ENCODE measurements around the gene ATF5.
"Not testable (repeated sequence)": the region's sequence is repeated elsewhere in the genome, so short reads cannot be mapped to it uniquely, and the experiment has no call there.

Gene ATF5

GRCh38 chr19:49924004-49924880 lies 4.8 kb upstream of the ATF5 start:
- no peak for DNase-seq

DNA sequence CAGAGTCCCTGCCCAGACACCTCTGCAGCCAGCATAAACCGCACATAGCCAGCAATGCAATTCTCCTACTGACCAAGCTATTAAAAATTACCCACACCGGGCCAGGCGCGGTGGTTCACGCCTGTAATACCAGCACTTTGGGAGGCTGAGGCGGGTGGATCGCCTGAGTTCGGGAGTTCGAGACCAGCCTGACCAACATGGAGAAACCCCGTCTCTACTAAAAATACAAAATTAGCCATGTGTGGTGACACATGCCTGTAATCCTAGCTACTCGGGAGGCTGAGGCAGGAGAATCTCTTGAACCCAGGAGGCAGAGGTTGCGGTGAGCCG lies 4.2 kb upstream of the ATF5 start:
- DNase-seq: not testable (repeated sequence)

DNA sequence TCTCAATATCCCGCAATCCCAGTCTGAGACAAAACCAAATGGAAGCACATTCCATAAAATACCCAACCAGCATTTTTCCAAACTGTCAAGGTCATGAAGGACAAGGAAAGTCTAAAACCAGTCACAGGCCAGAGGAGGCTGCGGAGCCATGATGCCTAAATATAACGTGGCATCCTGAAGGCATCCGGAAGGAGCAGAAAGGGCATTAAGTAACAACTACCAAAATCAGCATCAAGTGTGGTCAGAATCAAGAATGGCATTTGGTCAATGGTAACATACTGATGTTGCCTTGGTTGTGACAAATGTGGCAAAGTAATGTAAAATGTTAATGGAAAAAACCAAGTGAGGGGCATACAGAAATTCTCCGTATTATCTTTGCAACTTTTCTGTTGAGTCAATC lies 3.5 kb upstream of the ATF5 start:
- DNase-seq: no peak

DNA sequence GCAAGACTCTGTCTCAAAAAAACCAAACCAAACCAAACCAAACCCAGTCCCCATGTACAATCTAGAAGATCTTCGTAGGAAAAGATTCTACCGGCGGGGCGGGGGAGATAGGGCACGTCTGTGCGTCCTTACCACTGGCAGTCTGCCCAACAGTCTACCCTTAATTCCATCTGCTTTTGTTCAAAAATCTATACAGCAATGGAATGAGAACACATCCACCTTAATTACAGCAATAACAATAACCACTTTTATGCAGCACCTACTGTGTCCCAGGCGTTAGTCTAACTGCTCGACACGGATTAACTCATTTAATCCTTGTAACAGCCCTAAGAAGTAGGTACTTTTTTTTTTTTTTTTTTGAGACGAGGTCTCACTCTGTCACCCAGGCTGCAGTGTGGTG lies 2.5 kb upstream of the ATF5 start:
- DNase-seq: no peak

DNA sequence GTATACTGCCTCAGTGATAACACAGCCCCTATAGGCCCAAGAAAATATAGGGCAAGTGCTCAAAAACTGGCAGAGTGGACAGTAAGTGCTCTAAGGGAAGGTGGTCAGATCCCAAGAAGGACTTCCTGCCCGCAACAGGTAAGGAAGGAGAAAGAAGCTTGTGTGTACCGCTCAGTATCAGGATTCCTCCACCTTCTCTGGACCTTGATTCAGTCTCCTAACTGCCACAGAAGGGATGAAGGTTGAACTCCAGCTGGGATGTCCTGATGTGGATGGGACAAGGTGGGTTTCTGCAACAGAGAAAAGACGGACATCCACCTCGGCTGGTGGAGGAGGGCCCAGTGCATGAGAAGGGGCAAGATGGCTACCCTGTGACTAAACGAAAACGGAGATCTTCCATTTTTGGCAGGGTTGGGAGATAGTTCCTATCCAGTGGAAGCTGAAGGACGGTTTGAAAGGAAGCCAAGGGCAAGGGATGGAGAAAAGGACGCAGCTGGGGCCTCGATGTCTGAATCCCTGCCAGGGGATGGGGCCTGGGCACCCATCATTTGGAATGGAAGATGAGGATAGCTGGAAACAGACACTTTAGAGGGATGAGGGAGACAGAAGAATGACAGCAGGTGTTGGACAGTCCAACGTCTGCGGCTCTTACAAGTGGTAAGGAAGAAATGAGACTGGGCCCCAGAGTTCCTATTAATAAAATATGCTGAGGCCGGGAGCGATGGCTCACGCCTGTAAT lies 1.3 kb upstream of the ATF5 start:
- no peak for DNase-seq

- peak; percentile 95 for DNase-seq
Measured at GRCh38 chr19:49929611-49930482, 842 bp downstream of the ATF5 start.

DNA sequence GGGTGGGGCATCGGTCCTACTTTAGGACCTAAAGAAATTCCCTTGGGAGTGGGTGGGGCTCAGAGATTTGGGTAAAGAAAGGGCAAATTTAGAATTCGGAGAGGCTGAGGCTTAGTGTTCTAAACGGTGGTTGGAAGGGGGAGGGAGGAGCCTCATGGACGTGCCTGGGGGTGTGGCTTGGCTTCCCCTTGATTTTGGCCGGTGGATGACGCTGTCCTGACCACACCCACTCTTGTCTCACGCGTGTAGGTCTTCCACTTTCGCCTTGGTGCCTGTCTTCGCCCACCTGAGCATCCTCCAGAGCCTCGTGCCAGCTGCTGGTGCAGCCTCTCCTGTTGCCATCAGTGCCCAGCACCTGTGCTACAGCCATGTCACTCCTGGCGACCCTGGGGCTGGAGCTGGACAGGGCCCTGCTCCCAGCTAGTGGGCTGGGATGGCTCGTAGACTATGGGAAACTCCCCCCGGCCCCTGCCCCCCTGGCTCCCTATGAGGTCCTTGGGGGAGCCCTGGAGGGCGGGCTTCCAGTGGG lies 1.5 kb downstream of the ATF5 start:
- DNase-seq: no peak

DNA sequence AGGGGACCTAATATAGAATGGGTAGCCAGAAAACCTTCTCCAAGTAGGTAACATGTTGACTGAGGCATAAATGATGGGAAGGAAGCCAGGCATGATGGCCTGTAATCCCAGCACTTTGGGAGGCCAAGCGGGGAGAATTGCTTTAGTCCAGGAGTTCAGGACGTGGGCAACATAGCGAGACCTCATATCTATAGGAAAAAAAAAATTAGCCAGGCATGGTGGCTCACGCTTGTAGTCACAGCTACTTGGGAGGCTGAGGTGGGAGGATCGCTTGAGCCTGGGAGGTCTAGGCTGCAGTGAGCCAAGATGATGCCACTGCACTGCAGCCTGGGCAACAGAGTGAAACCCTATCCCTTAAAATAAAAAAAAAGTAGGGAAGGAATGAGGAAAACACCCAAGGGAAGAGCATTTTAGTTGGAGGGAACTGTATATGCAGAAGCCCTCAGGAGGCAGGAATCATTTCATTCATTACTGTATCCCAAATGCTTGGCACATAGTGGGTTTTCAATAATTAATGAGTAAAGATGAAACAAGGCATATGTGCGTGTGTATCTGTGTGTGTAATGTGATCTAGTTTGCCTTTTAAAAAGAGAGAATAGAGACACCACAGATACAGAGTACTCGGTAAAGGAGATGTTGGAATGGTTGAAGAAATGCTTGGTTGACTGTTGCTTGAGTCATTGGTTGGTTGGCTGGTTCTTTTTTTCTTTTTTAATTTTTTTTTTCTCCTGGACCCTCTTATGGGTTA lies 2.5 kb downstream of the ATF5 start:
- no peak for DNase-seq

GRCh38 chr19:49932041-49932451 lies 3.0 kb downstream of the ATF5 start:
- DNase-seq: no peak

DNA sequence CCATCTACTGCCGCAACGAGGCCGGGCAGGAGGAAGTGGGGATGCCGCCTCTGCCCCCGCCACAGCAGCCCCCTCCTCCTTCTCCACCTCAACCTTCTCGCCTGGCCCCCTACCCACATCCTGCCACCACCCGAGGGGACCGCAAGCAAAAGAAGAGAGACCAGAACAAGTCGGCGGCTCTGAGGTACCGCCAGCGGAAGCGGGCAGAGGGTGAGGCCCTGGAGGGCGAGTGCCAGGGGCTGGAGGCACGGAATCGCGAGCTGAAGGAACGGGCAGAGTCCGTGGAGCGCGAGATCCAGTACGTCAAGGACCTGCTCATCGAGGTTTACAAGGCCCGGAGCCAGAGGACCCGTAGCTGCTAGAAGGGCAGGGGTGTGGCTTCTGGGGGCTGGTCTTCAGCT lies 3.7 kb downstream of the ATF5 start:
- peak; percentile 69 for DNase-seq

DNA sequence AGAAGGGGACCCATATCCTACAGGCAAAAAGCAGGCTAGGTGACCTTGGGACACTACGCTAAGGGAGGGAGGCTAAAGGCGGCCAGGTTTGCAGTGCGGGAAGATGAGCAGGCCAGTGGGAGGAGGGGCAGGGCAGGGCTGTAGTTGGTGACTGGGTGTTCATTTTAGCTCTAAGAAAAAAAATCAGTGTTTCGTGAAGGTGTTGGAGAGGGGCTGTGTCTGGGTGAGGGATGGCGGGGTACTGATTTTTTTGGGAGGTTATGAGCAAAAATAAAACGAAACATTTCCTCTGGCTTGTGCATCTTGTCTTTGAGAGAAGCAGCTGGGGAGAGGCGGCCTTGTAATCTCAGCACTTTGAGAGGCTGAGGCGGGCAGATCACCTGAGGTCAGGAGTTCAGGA lies 4.6 kb downstream of the ATF5 start:
- DNase-seq: no peak

- DNase-seq: no peak
Measured at GRCh38 chr19:49936549-49936948, 7.5 kb downstream of the ATF5 start.

DNA sequence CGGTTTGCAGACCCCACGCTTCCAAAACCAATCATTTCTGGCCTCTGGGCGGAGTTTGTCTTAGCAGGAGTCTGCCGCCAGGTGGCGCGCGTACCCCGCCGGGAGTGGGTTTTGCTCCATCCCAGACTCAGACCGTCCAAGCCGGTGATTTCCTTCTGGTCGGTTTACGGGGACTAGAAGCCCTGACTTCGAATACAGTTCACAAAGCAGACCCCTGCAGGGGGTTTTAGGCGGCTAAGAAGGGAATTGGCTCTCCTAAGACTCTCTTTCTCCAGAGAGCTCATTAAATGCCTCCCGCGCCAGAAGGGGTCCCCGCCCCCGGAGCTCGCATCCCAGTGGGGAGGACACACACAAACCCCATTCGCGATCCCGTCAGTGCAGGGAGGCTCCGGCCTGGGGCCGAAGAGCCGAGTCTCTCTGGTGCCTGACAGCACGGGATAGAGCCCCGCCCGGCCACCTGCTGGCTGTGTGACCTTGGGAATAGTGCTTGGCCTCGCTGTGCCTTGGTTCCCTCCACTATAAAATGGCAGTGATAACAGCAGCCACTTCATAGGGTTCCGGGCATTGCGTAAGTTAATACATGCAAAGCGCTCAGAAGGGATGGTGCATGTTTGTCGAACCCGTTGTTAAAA lies 8.9 kb downstream of the ATF5 start:
- DNase-seq: peak; percentile 93

GRCh38 chr19:49938662-49939061 lies 9.7 kb downstream of the ATF5 start:
- DNase-seq: no peak

DNA sequence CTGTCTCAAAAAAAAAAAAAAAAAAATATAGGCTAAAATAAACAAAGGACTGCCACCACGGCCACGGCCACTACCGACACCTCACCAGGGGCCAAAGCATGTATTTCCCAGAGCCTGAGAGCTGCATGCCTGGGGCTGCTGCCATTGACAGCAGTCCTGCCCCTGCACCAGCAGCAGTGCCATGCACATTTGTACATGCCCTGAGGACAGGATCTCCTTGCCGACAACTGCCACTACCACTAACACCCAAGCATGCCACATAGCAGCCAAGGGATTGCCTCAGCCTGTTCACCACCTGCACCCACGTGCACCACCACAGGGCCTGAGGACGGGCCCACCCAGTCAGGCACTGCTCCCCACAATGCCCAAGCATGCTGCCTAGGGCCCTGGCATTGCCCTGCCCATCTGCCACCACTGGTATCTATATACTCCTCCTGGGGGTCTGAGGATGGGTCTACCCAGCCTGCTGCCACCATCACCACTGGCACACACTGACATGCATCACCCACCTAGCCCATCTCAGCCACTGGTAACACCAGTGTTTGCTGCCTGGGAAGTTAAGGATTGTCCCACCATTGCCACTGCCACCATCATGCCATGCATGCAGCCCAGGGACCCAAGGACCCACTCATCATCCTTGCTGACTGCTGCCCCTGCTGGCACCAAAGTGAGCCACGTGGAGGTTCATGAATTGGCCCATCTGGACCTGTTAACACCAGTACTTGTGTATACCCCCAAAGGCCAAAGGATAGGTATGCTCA lies 10.9 kb downstream of the ATF5 start:
- DNase-seq: no peak

GRCh38 chr19:49940482-49940791 lies 11.4 kb downstream of the ATF5 start:
- DNase-seq: no peak

DNA sequence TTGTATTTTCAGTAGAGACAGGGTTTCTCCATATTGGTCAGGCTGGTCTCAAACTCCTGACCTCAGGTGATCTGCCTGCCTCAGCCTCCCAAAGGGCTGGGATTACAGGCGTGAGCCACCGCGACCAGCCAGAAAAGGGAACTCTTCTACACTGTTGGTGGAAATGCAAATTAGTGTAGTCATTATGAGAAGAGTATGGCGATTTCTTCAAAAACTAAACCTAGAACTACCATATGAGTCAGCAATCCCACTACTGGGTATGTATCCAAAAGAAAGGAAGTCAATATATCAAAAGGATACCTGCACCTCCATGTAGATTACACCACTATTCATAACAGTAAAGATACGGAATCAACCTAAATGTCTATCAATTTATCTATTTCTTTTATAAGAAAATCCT lies 15.6 kb downstream of the ATF5 start:
- DNase-seq: peak; percentile 3

- peak; percentile 25 for DNase-seq
Measured at GRCh38 chr19:49946415-49946814, 17.4 kb downstream of the ATF5 start.

DNA sequence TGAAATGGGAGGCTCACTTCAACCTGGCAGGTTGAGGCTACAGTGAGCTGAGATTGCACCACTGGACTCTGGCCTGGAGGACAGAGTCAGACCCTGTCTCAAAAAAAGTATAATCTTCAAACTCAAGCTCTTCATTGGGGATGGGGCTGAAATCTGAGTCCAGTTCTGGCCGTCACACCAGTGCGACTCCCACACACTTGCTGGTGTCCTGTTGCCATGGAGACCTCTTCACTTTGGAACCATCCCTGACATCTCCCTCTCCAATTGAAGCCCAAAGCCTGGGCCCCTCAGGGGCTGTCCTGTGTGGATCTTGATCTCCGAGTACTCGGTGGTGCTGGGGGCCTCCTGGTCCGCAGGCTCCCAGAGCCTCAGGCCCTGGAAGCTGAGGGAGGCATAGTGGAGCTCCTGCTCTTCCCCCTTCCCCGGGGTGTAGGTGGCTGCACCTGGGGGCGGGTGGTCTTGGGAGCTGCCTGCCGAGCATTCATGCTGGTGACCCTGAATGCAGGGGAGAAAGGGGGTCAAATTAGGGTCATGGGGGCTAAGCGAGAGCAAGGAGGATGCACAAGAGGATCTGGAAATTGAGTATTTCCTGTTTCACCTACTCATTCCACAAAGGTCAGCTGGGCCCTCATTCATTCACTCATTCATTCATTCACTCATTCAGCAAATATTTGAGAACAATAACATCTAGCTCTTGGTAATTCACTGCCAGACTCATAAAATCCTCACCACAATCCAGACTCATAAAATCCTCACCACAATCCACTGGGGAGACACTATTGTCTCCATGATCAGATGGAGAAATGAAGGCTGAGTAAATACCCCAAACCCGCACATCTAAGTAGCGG lies 21.0 kb downstream of the ATF5 start:
- DNase-seq: peak; percentile 50

- DNase-seq: peak; percentile 2
Measured at GRCh38 chr19:49950590-49950948, 21.6 kb downstream of the ATF5 start.

Measured in activated effector memory CD4-positive, alpha-beta T cell treated with anti-CD3 and anti-CD28 coated beads, Interleukin-2, amount 50 U/mL, for 16 hours (primary cell).